ENCODE results near the gene AATK.

GRCh38 chr17:81097134-81097942, 68.7 kb downstream of the AATK start:
- peak; percentile 41 to 68 for TF ChIP-seq CTCF (conservative IDR thresholded peaks at IDR 0.05; ENCODE audit: low read depth in 2 of 2)
- no peak for TF ChIP-seq POLR2AphosphoS5 (IDR thresholded peaks at IDR 0.05; ENCODE audit: low read depth)

All from GM23338 (cell line).